HG03575 (cell line): ENCODE results near the gene ARFRP1.
"Not testable (repeated sequence)": the region's sequence is repeated elsewhere in the genome, so short reads cannot be mapped to it uniquely, and the experiment has no call there.

Source experiments
- ATAC-seq: cut with Tn5 transposase; IDR thresholded peaks from one replicate; pipeline ENCODE4 v1.9.1; 2021; ENCODE audit not compliant: unreplicated experiment, insufficient number of reproducible peaks, low FRiP score; ENCODE audit errors: extremely low read depth

The ARFRP1 gene

GRCh38 chr20:63663332-63664066, 44.3 kb downstream of the ARFRP1 start:
- ATAC-seq, result no peak

DNA sequence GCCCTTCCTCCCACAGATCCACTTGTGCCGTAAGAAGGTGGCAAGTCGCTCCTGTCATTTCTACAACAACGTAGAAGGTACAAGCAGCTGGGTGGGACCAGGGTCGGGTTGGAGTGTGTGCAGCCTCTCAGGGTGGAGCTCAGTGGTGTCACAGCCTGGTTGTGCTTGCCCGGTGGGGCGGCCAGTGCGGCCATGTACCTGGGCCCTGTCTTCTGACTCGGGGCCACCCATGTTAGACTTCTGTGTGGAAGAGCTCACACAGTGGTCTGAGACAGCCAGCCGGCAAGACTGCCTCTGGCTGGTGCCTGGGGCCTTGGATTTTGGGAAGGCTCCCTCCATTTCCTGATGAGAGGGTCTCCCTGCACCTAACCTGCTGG, 45.0 kb downstream of the ARFRP1 start:
- no peak for ATAC-seq

DNA sequence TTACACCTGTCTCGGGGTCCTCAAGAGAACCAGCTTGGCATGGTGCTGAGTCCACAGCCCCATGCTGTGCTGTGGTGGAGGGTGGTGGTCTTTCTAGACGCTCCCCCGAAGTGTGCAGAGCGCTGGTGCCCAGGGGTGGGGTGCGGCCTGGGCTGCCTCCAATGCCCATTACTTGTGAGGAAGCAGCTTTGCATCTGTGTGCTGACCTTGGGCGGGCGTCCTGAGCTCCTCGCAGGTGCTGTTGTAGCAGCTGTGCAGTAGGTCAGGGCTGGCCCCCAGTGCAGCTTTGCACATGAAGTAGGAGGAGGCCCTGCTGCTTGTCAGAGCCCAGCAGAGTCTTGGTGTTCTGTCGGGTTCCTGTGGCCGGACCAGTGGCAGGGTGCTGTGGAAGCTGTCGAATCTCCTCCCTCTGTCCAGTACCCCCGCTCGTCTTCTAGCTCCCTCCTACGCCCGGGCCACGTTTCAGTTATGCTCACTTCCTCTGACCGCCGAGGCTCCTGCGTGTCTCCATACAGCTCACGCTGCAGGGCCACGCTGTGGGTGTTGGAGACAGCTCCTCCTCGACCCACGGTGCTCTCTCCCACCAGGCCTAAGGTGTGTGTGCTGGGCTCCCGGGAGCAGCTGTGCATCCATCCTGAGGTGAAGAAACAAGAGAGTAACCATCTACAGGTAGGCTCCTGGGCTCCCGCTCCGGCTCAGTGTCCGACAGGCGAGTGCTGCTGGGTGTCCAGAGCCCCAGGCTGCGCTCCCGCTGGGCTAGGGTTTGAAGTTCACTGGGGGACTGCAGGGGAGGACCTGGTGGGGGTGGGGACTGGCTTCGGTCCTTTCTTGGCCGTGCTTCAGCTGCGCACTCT, 45.6 kb downstream of the ARFRP1 start:
- ATAC-seq, result no peak

DNA sequence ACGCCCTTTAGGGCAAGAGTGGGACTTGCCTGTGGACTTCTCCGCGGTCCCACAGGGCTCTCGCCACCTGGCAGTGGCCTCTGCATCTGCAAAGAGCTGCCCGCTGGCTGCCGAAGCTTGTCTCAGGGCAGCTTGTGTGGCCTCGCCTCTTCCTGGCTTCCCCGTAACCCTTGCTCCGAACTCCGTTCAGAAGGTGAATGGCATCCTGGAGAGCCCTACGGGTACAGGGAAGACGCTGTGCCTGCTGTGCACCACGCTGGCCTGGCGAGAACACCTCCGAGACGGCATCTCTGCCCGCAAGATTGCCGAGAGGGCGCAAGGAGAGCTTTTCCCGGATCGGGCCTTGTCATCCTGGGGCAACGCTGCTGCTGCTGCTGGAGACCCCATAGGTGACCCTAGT, 46.7 kb downstream of the ARFRP1 start:
- ATAC-seq, result no peak

GRCh38 chr20:63660622-63661021, 47.2 kb downstream of the ARFRP1 start:
- ATAC-seq, result no peak

- not testable (repeated sequence) for ATAC-seq
Measured at GRCh38 chr20:63660174-63660573, 47.6 kb downstream of the ARFRP1 start.

- ATAC-seq, result no peak
Measured at GRCh38 chr20:63659370-63659769, 48.4 kb downstream of the ARFRP1 start.

- no peak for ATAC-seq
Measured at GRCh38 chr20:63658749-63659187, 49.0 kb downstream of the ARFRP1 start.

DNA sequence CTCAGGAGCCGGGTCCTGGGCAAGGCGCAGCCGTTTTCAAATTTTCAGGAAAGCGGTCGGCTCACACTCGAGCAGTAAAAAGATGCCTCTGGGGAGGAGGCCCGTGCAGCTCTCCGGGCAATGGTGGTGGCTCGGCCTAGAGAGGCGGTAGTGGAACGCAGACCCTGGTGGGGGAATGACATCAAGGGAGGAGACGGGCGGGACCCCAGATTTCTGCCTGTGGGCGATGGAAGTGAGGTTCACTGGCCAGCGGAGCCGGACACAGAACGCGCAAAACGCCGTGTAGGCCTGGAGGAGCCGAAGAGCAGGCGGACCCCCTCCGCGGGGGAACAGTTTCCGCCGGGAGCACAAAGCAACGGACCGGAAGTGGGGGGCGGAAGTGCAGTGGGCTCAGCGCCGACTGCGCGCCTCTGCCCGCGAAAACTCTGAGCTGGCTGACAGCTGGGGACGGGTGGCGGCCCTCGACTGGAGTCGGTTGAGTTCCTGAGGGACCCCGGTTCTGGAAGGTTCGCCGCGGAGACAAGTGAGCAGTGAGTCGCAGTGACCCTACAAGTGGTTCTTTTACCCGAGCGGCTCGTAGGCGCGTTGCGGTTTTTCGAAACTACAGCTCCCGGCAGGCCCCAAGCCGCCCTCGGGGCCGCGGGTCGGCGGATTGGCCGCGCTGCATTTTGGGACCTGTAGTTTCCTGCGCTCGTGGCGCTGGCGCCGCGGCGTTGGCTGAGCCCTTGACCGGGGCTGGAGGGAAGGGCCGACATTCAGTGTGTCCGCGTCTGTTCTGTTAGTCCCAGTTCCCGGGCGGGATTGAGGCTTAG, 49.6 kb downstream of the ARFRP1 start, which contains the start of gene RTEL1:
Gene RTEL1, plus strand, starts transcription at position 376 of the 812 bp plus-strand sequence. CDS start 1,091 bp downstream, outside the sequence.
- ATAC-seq, result no peak

DNA sequence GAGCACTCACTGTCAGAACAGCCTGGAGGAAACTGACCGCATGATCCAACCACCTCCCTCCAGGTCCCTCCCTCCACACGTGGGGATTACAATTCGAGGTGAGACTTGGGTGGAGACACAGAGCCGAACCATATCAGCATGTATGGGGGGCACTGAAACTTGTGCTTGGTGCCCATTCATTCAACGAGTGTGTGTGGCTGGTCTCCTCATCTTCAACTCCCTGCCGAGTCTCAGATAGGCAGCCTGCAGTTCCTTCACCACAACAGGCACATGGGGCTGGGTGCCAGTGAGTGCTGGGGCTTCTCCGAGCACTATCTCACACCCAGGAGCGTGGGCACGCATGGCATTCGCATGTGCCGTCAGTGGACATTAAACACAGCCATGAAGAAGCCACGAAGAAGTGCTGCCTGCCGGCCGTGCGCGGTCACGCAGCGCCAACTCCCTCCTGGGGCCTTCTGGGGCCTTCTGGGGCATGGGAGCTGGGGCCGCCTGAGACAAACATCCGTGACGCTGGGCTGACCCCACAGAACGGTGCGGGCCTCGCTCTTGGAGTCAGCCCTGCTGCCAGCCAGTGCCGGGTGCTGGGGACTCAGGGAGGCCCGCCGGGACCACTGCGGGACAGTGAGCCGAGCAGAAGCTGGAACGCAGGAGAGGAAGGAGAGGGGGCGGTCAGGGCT, 50.4 kb downstream of the ARFRP1 start:
- no peak for ATAC-seq

DNA sequence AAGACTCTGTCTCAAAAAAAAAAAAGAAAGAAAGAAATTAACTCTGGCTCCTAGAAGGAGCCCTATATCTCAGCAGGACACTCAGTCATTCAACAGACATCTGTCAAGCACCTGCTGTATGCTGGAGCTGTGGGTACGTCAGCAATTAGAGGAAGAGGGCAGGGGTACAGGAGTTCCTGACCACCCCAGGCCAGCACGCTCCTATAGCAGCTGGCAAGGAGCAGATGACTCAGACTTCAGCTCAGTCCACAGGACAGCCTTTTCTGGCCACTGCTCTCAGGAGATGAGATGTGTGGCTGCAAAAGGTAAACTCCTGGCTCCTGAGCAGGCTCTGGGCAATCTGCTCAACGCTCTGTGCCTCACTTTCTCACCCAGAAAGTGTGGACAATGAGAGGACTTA, 51.3 kb downstream of the ARFRP1 start:
- ATAC-seq, result no peak

DNA sequence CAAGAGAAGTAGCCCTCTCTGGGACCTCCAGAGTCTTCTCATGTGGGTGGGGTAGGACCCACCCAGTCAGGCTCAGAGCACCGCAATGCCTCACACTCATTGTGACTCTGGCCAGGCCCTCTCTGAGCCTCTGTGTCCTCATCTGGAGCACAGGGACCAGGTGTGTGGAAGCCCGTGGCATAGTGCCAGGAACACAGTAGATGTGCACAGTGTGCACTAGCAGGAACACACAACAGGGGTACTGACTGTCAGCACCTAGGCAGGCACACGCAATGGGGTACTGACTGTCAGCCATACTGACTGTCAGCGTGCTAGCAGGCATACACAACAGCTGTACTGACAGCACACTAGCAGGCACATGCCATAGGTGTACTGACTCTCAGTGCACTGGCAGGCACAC, 52.5 kb downstream of the ARFRP1 start:
- no peak for ATAC-seq

DNA sequence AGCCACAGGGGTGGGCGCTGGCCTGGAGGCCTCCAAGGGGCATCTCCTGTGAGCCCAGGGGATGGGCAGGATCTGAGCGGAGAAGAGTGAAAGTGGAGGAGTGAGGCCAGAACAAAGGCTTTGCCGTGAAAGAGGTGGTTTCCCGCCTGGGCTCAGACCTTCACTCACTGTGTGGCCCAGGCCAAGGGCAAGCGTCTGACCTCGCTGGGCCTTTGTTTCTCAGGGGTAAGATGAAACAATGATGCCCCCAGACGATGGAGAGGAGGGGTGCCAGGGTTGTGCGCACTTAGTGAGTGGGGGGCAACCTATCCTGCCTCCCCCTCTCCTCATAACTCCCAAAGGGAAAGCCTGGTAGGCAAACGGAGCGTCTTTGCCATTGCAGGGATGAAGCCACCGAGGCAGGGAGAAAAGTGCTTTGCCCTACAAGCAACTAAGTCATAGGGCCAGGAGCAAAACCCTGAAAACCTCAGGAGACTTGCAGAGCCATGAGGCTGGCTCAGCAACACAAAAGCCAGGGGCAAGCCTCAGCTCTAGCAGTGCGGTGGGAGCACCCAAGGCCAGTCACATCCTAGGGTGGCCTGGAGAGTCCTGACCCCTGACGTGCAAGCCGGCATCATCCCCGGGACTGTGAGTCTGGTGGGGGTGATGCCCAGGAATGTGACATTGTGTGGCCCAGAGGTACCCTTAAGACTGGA, 53.7 kb downstream of the ARFRP1 start:
- no peak for ATAC-seq

GRCh38 chr20:63653041-63653973, 54.5 kb downstream of the ARFRP1 start, which contains the start of gene STMN3:
TSS of gene STMN3 (minus strand) at chr20:63653424. CDS start at chr20:63653345, 79 bp downstream.
- no peak for ATAC-seq

DNA sequence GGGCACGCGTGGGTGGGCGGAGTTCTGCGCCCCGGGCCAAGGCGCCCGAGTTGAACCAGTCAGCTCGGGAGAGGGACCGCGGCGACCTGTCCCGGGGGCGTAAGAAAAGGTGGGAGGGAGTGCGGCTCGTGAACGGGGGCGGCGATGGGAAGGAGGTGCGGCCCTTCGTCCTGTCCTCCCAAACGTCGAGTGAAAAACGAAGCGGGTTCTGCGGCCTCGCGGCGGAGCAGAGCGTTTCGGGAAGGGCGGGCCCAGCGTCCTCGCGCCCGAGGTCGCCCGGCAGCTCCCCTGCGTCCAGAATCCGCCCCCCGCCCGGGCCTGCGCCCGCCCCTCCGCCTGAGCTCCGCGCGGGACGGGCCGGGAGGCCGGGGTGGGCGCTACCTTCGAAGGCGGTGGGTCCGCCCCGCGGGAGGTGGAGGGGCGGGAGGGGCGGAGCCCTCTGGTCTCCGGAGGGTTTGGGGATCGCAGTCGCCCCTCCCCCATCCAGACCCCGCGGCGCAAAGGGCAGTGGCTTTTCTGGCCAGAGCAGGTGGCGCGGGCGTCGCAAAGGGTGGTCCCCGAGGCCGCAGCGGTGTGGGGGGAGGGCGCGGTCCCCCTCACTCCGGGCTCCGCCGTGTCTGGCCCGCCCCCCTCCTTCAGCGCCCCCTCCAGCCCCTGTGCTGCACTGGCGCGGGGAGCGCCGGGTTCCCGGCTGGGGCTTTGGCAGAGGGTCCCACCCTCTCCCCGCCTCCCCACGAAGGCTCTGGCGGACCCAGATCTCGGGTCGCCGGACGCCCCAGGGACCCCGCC, 55.4 kb downstream of the ARFRP1 start:
- ATAC-seq, result no peak

DNA sequence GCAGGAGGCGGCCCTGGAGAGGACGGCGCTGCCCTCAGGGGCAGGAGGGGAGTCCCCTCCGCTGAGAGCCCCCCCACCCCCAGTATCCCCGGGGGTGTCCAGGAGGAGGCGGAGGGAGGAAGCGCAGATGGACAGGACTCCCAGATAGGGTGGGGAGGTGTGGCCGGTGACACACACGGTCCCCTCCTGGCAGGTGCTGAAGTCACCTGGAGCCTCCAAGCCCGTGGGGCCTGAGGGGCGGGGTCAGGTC, 55.9 kb downstream of the ARFRP1 start:
- no peak for ATAC-seq

- ATAC-seq, result not testable (repeated sequence)
Measured at GRCh38 chr20:63650486-63650885, 57.3 kb downstream of the ARFRP1 start.
